ENCODE measurements around the gene B4GALT5. TPM values are rescaled to one million over a fixed set of nuclear protein-coding genes. Genes with fewer than 3 reads are reported as not detected.

Gene B4GALT5
- total RNA-seq, 2 donors from 2014 or later: 9.3 to 12.2 TPM

- H3K36me3 ChIP-seq (replicated peaks in 1 of 2; ENCODE audit: insufficient read depth in 1 of 2, low read depth in 2 of 2): no peaks in the 10 kb centered on the region
- 66 to 83% methylated on average over 4 to 6 of the region's 6 CpGs for WGBS, 2 donors
- no peak for ATAC-seq
Measured at GRCh38 chr20:49739042-49739441, 25.4 kb upstream of the B4GALT5 start.

GRCh38 chr20:49737260-49737659 is 23.6 kb upstream of the B4GALT5 start:
- ATAC-seq (no peak), DNase-seq (no peak)
- no peaks in the 10 kb centered on the region for H3K9me3 ChIP-seq
- H3K27me3 ChIP-seq: no peaks in the 10 kb centered on the region
- no peak overlapping the region for H3K27ac ChIP-seq
- WGBS, 2 donors: 52 to 59% methylated on average over 2 of the region's 2 CpGs
- H3K4me3 ChIP-seq: no peak overlapping the region
- no peak for TF ChIP-seq POLR2A (IDR thresholded peaks at IDR 0.05)
- no peak for TF ChIP-seq CTCF (IDR thresholded peaks at IDR 0.05)
- intact Hi-C loops (cut with DNase I): no loop called here
- no peaks in the 10 kb centered on the region for H3K36me3 ChIP-seq (replicated peaks in 1 of 2; ENCODE audit: insufficient read depth in 1 of 2, low read depth in 2 of 2)
- H3K4me1 ChIP-seq: no peaks in the 10 kb centered on the region

More at GRCh38 chr20:49739042-49739441, 25.4 kb upstream of the B4GALT5 start:
- no peak overlapping the region for H3K27ac ChIP-seq
- H3K4me1 ChIP-seq: no peaks in the 10 kb centered on the region
- no peak overlapping the region for H3K4me3 ChIP-seq
- no peak for TF ChIP-seq POLR2A (IDR thresholded peaks at IDR 0.05)
- TF ChIP-seq CTCF (IDR thresholded peaks at IDR 0.05): no peak
- H3K9me3 ChIP-seq: no peaks in the 10 kb centered on the region
- intact Hi-C loops (cut with DNase I): no loop called here
- no peak for DNase-seq
- no peaks in the 10 kb centered on the region for H3K27me3 ChIP-seq

DNA sequence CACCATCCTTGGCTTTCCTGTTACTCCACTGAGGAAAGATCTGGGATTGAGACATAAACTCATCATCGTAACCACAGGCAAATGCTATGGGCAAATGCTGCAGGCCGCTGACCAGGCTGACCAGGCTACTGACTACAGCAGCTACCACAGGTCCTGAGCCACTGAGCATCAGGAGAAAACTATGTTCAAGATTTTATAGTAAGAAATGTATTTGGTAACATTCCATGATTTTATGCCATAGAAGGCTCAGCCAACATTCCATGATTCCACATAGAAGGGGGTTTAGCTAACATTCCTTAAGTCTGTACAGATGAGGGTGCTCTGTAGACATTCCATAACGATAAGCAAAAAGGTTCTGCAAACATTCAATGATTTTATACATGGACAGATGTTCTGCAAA is 16.1 kb upstream of the B4GALT5 start:
- DNase-seq (no peak), ATAC-seq (no peak)
- TF ChIP-seq POLR2A (IDR thresholded peaks at IDR 0.05): no peak
- TF ChIP-seq CTCF (IDR thresholded peaks at IDR 0.05): no peak
- H3K4me3 ChIP-seq: no peak overlapping the region
- H3K36me3 ChIP-seq (replicated peaks in 1 of 2; ENCODE audit: insufficient read depth in 1 of 2, low read depth in 2 of 2): no peaks in the 10 kb centered on the region
- intact Hi-C loops (cut with DNase I): no loop called here
- H3K9me3 ChIP-seq: no peaks in the 10 kb centered on the region
- H3K27me3 ChIP-seq: no peaks in the 10 kb centered on the region
- H3K4me1 ChIP-seq: no peaks in the 10 kb centered on the region
- no peak overlapping the region for H3K27ac ChIP-seq
- 77 to 82% methylated on average over 3 of the region's 3 CpGs for WGBS, 2 donors

- DNase-seq (no peak), ATAC-seq (no peak)
- Histone ChIP-seq H3K36me3 (replicated peaks in 1 of 2; ENCODE audit: insufficient read depth in 1 of 2, low read depth in 2 of 2) (no peaks in the 10 kb centered on the region), H3K4me1 (no peaks in the 10 kb centered on the region), H3K9me3 (no peaks in the 10 kb centered on the region), H3K27ac (no peak overlapping the region), H3K27me3 (no peaks in the 10 kb centered on the region), H3K4me3 (no peak overlapping the region)
- 84 to 89% methylated on average over 3 of the region's 3 CpGs for WGBS, 2 donors
- TF ChIP-seq CTCF (IDR thresholded peaks at IDR 0.05) (no peak), POLR2A (IDR thresholded peaks at IDR 0.05) (no peak)
- intact Hi-C loops (cut with DNase I): no loop called here
Measured at GRCh38 chr20:49727894-49728885, 14.5 kb upstream of the B4GALT5 start.

Data from body of pancreas (tissue), 4 donors.